Muscle of leg (tissue), 11 donors: ENCODE results near the gene ABCC12. TPM values are rescaled to one million over a fixed set of nuclear protein-coding genes. Genes with fewer than 3 reads are reported as not detected.

ENCODE experiments used
- DNase-seq: peaks from one replicate; pipeline ENCODE4 v3.0.0; 2013
- H3K27ac ChIP-seq: one replicate; pipeline ENCODE4 v1.5.1; 2013; ENCODE audit warnings: mild to moderate bottlenecking, low read length, control low read depth
- H3K27me3 ChIP-seq: one replicate; pipeline ENCODE4 v1.6.1; 2013; ENCODE audit warnings: low read length; ENCODE audit not compliant: control insufficient read depth, insufficient read depth
- H3K36me3 ChIP-seq: one replicate; pipeline ENCODE4 v1.6.1; 2013; ENCODE audit warnings: low read length; ENCODE audit not compliant: control insufficient read depth, insufficient read depth
- H3K4me1 ChIP-seq: one replicate; pipeline ENCODE4 v1.6.1; 2013; ENCODE audit warnings: low read length; ENCODE audit not compliant: control insufficient read depth, insufficient read depth
- H3K4me3 ChIP-seq: one replicate; pipeline ENCODE4 v1.5.1; 2013; ENCODE audit warnings: low read length, control low read depth
- H3K9me3 ChIP-seq: replicated peaks from 2 replicates; pipeline ENCODE4 v1.6.1; 2013; ENCODE audit warnings: low read depth, low read length; ENCODE audit not compliant: control insufficient read depth
- WGBS: methylation state at CpG from one replicate; pipeline ENCODE4 v1.1.5; 2013; ENCODE audit warnings: missing lambda C conversion rate; ENCODE audit not compliant: insufficient coverage; 5-methylcytosine and 5-hydroxymethylcytosine counted together
- polyA plus RNA-seq, 8 donors: library from polyadenylated mRNA; unstranded; fragments of 120-200 nt; gene quantifications; one replicate each; pipeline versions ENCODE4 v1.2.1 to v1.2.3, GENCODE V29; 2013; ENCODE audit warnings: inconsistent platforms in 1 of 8, low replicate concordance in 1 of 8; ENCODE audit not compliant: insufficient read length in 8 of 8, insufficient read depth in 1 of 8
- total RNA-seq: library from RNA; stranded (reverse); fragments of 120-200 nt; gene quantifications from one replicate; pipeline ENCODE4 v1.2.4, GENCODE V29; 2013

Gene ABCC12
- total and polyA plus RNA-seq, 9 donors: 0.12 to 0.66 (median 0.33) TPM

DNA sequence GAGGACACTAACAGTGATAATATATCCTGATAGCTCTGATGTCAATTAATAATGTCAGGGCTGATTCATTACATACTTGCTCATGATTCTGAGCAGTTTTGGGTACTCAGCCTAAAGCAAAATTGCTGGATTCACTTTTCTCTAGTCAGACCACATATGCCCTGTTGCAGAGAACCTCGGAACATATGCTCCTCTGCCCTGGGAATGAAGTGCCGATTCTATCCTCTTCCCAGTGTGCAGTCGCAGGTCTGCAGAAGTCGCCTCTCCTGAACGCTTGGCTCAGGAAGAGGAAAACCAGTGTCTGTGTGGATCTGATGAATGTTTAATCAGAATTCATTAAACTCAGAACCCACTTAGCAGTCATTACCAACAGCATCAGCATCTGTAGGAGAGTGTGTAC lies 34.5 kb downstream of the ABCC12 start:
- H3K9me3 ChIP-seq: no peaks in the 10 kb centered on the region
- H3K36me3 ChIP-seq: no peaks in the 10 kb centered on the region
- H3K27ac ChIP-seq: no peak overlapping the region
- H3K4me3 ChIP-seq: no peak overlapping the region
- no peak for DNase-seq
- peaks cover 3% of the 10 kb centered on the region for H3K4me1 ChIP-seq
- no peaks in the 10 kb centered on the region for H3K27me3 ChIP-seq
- no CpG with 5 or more reads among the region's 5 CpGs for WGBS

DNA sequence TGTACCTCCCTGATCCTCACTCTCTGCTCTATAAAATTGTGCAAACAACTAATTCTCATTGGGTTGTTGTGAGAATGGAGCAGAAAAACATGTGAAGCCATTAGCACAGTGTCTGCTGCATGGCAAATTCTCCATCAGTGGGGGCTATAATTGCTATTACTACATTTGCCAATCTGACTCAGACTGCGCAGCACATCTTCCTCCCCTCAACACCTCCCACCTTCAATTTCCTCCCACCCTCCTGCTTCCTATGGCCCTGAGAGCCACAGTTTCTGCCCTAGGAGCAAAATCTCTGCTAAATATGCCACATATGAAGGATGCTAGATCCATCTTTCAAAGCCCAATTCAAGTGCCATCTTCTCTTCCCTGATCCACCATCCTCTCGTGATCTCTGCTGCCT lies 37.0 kb downstream of the ABCC12 start:
- Histone ChIP-seq H3K9me3 (no peaks in the 10 kb centered on the region), H3K4me1 (no peaks in the 10 kb centered on the region), H3K27me3 (no peaks in the 10 kb centered on the region), H3K36me3 (no peaks in the 10 kb centered on the region), H3K4me3 (no peak overlapping the region), H3K27ac (no peak overlapping the region)
- 75% methylated on average over 2 of the region's 2 CpGs for WGBS
- DNase-seq: no peak

DNA sequence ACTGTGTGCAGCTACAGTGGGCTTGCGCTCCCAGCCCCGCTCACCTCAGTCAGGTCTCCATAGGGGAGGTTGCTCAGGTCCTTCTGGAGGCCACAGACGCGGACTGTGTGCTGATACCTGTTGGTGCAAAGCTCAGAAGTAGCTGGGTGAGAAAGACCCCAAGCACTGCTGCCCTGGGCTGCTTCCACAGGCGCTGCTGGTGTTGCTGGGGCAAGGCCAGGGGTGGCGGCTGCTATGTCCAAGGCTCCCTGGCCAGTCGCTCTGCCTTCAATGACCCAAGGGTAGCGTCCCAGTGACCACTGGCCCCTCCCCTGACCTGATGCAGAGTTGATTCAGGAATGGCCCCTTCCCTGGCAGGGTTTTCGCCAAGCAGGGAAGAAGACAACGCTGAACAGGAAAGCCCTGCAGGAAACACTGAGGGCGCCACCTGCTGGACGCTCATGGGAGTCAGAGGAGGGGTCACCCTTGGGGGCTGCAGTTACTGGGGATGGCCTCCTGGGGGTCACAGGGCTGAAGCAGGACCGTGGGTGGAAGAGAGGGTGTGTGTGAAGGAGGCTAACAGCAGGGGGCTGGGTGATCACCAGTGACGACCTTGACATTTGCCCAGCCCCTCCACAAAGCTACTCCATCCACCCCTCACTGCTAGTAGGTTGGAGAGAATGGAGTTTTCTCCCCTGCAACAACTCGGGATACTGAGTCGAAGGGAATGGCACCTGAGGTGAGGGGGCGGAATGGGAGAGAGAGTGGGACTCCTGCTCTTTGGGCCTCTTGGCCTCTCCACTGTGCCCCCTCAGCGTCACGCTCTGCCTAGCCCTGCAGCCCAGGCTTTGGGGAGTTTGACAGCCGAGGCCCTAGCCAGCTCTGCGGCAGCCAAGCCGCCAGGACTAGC lies 38.3 kb downstream of the ABCC12 start:
- no peak overlapping the region for H3K27ac ChIP-seq
- peak; percentile 17 for DNase-seq
- WGBS: 61% methylated on average over 15 of the region's 22 CpGs
- peaks cover 6% of the 10 kb centered on the region for H3K4me1 ChIP-seq
- H3K36me3 ChIP-seq: no peaks in the 10 kb centered on the region
- H3K9me3 ChIP-seq: no peaks in the 10 kb centered on the region
- H3K4me3 ChIP-seq: no peak overlapping the region
- H3K27me3 ChIP-seq: no peaks in the 10 kb centered on the region

DNA sequence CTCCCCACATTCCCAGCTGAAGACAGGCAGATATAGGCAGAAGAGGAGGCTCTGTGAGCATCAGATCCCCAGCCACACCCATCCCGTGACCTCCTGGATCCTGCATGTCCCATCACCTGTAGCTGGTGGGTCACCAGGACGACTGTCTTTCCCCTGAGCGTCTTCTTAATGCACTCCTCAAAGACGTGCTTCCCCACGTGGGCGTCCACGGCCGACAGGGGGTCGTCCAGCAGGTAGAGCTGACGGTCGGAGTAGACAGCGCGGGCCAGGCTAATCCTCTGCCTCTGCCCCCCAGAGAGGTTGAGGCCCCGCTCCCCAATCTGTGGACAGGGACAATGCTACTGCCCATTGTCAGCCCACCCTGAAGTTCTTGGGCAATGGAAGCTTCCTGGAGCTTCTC lies 40.5 kb downstream of the ABCC12 start:
- no peak overlapping the region for H3K27ac ChIP-seq
- no peaks in the 10 kb centered on the region for H3K9me3 ChIP-seq
- peaks cover 3% of the 10 kb centered on the region for H3K27me3 ChIP-seq
- H3K4me3 ChIP-seq: no peak overlapping the region
- H3K36me3 ChIP-seq: no peaks in the 10 kb centered on the region
- no peak for DNase-seq
- 86% methylated on average over 14 of the region's 14 CpGs for WGBS
- peaks cover 6% of the 10 kb centered on the region for H3K4me1 ChIP-seq

- 71% methylated on average over 1 of the region's 7 CpGs for WGBS
Observed at GRCh38 chr16:48114410-48114809, 41.4 kb downstream of the ABCC12 start.

GRCh38 chr16:48113471-48113870 lies 42.3 kb downstream of the ABCC12 start:
- H3K27ac ChIP-seq: no peak overlapping the region
- 72% methylated on average over 5 of the region's 7 CpGs for WGBS
- no peak overlapping the region for H3K4me3 ChIP-seq
- H3K9me3 ChIP-seq: no peaks in the 10 kb centered on the region
- DNase-seq: no peak
- peaks cover 4% of the 10 kb centered on the region for H3K27me3 ChIP-seq
- H3K4me1 ChIP-seq: peaks cover 6% of the 10 kb centered on the region
- H3K36me3 ChIP-seq: no peaks in the 10 kb centered on the region

More at GRCh38 chr16:48114410-48114809, 41.4 kb downstream of the ABCC12 start:
- no peak overlapping the region for H3K4me3 ChIP-seq
- H3K27ac ChIP-seq: no peak overlapping the region
- peaks cover 6% of the 10 kb centered on the region for H3K4me1 ChIP-seq
- H3K36me3 ChIP-seq: no peaks in the 10 kb centered on the region
- no peaks in the 10 kb centered on the region for H3K9me3 ChIP-seq
- peaks cover 4% of the 10 kb centered on the region for H3K27me3 ChIP-seq
- no peak for DNase-seq

- no peak for DNase-seq
- Histone ChIP-seq H3K9me3 (no peaks in the 10 kb centered on the region), H3K27me3 (peaks cover 4% of the 10 kb centered on the region), H3K4me3 (no peak overlapping the region), H3K36me3 (no peaks in the 10 kb centered on the region), H3K27ac (no peak overlapping the region), H3K4me1 (peaks cover 6% of the 10 kb centered on the region)
- 80% methylated on average over 1 of the region's 6 CpGs for WGBS
Observed at GRCh38 chr16:48113001-48113400, 42.8 kb downstream of the ABCC12 start.

GRCh38 chr16:48112600-48112999 lies 43.2 kb downstream of the ABCC12 start:
- no peak overlapping the region for H3K4me3 ChIP-seq
- no peak for DNase-seq
- WGBS: 33% methylated on average over 1 of the region's 3 CpGs
- H3K9me3 ChIP-seq: no peaks in the 10 kb centered on the region
- H3K27me3 ChIP-seq: peaks cover 4% of the 10 kb centered on the region
- peaks cover 6% of the 10 kb centered on the region for H3K4me1 ChIP-seq
- H3K27ac ChIP-seq: no peak overlapping the region
- H3K36me3 ChIP-seq: no peaks in the 10 kb centered on the region

- no peak overlapping the region for H3K27ac ChIP-seq
- no peaks in the 10 kb centered on the region for H3K36me3 ChIP-seq
- no peak overlapping the region for H3K4me3 ChIP-seq
- H3K4me1 ChIP-seq: peaks cover 6% of the 10 kb centered on the region
- WGBS: 57% methylated on average over 3 of the region's 5 CpGs
- peaks cover 4% of the 10 kb centered on the region for H3K27me3 ChIP-seq
- no peak for DNase-seq
- H3K9me3 ChIP-seq: no peaks in the 10 kb centered on the region
Observed at GRCh38 chr16:48110982-48111381, 44.8 kb downstream of the ABCC12 start.

- WGBS: 77% methylated on average over 4 of the region's 7 CpGs
- Histone ChIP-seq H3K9me3 (no peaks in the 10 kb centered on the region), H3K4me1 (peaks cover 6% of the 10 kb centered on the region), H3K4me3 (no peak overlapping the region), H3K27ac (no peak overlapping the region), H3K36me3 (no peaks in the 10 kb centered on the region), H3K27me3 (peaks cover 4% of the 10 kb centered on the region)
- no peak for DNase-seq
Observed at GRCh38 chr16:48110000-48110399, 45.8 kb downstream of the ABCC12 start.
